Ascending aorta (tissue), 2 donors: ENCODE data around the gene XIST. TPM values are rescaled to one million over a fixed set of nuclear protein-coding genes. Genes with fewer than 3 reads are reported as not detected.
"Not testable (repeated sequence)": the region's sequence is repeated elsewhere in the genome, so short reads cannot be mapped to it uniquely, and the experiment has no call there.

ENCODE experiments used
- DNase-seq, 2 donors: peaks; one replicate each; pipeline ENCODE4 v3.0.0-alpha.2; 2019; ENCODE audit warnings: low spot score in 2 of 2
- H3K27ac ChIP-seq, 2 donors: fragments of 200-600 bp; sonication (generic); one replicate each; pipeline ENCODE4 v1.5.1; 2016 to 2017; ENCODE audit warnings: mild to moderate bottlenecking in 1 of 2
- H3K27me3 ChIP-seq: fragments of 200-600 bp; sonication (generic); one replicate; pipeline ENCODE4 v1.5.1; 2017
- H3K36me3 ChIP-seq, 2 donors: fragments of 200-600 bp; sonication (generic); one replicate each; pipeline ENCODE4 v1.5.1; 2016
- H3K4me1 ChIP-seq, 2 donors: fragments of 200-600 bp; sonication (generic); one replicate each; pipeline ENCODE4 v1.5.1; 2016 to 2017; ENCODE audit warnings: mild to moderate bottlenecking in 1 of 2
- H3K4me3 ChIP-seq, 2 donors: fragments of 200-600 bp; sonication (generic); one replicate each; pipeline ENCODE4 v1.5.1; 2016 to 2017; ENCODE audit warnings: mild to moderate bottlenecking in 1 of 2
- H3K9me3 ChIP-seq, 2 donors: fragments of 200-600 bp; sonication (generic); one replicate each; pipeline ENCODE4 v1.5.1; 2016
- CTCF ChIP-seq, 3 experiments: fragments of 200-600 bp in 2 of 3; fragments of 450-650 bp in 1 of 3; sonication (generic) in 2 of 3; IDR thresholded peaks; one replicate each; pipeline ENCODE4 v1.5.1; 2016 to 2019; ENCODE audit warnings: antibody characterized with exemption in 3 of 3, mild to moderate bottlenecking in 1 of 3, moderate library complexity in 1 of 3
- intact Hi-C: fragments of 100-400 bp; cut with DNase I; formaldehyde crosslinking; loops from one replicate; pipeline ENCODE4 v1.15.1; 2023
- total RNA-seq: library from RNA; depleted of rRNA; stranded (reverse); fragments of >200 nt; gene quantifications from one replicate; pipeline ENCODE4 v1.1.0, GENCODE V29; 2016

XIST gene
- 271 TPM for total RNA-seq

- peak within 1 kb of the TSS; percentile 48 to 64 for H3K4me3 ChIP-seq
- H3K4me1 ChIP-seq = no peaks in the 10 kb centered on the region
- peak within 1 kb of the TSS; percentile 75 to 84 for H3K27ac ChIP-seq
- no peaks in the 10 kb centered on the region for H3K9me3 ChIP-seq
- H3K36me3 ChIP-seq = no peaks in the 10 kb centered on the region
- peak; percentile 37 to 90 for DNase-seq
- no peaks in the 10 kb centered on the region for H3K27me3 ChIP-seq
- TF ChIP-seq CTCF (IDR thresholded peaks at IDR 0.05) = no peak
- intact Hi-C loops = loop anchor here (5.0 kb wide), 1 partner anchor 90 kb away; no protein-coding TSS in a partner anchor
Measured at GRCh38 chrX:73852467-73852866, at the start of gene XIST. XIST (minus strand) TSS chrX:73852714.

- DNase-seq, H3K27me3 ChIP-seq, H3K36me3 ChIP-seq, H3K9me3 ChIP-seq, intact Hi-C loops, H3K27ac ChIP-seq, H3K4me1 ChIP-seq, H3K4me3 ChIP-seq: not testable (repeated sequence)
Measured at GRCh38 chrX:73898315-73898714, 45.8 kb upstream of the XIST start.

GRCh38 chrX:73892515-73893090 lies 40.1 kb upstream of the XIST start:
- H3K27me3 ChIP-seq, H3K36me3 ChIP-seq, DNase-seq, H3K4me3 ChIP-seq, H3K4me1 ChIP-seq, H3K9me3 ChIP-seq, intact Hi-C loops, H3K27ac ChIP-seq: not testable (repeated sequence)

GRCh38 chrX:73882260-73882659 lies 29.7 kb upstream of the XIST start:
- H3K27me3 ChIP-seq, H3K4me3 ChIP-seq, H3K4me1 ChIP-seq, intact Hi-C loops, H3K27ac ChIP-seq, DNase-seq, H3K36me3 ChIP-seq: not testable (repeated sequence)
- peaks cover 19 to 23% of the 10 kb centered on the region in 2 donors for H3K9me3 ChIP-seq

- H3K27ac ChIP-seq = no peak overlapping the region
- intact Hi-C loops = no loop called here
- no peak for DNase-seq
- H3K27me3 ChIP-seq = no peaks in the 10 kb centered on the region
- H3K36me3 ChIP-seq = no peaks in the 10 kb centered on the region
- H3K4me3 ChIP-seq = no peak overlapping the region
- no peaks in the 10 kb centered on the region for H3K4me1 ChIP-seq
- TF ChIP-seq CTCF (IDR thresholded peaks at IDR 0.05) = no peak
- H3K9me3 ChIP-seq = peaks cover 19 to 30% of the 10 kb centered on the region in 2 donors
Measured at GRCh38 chrX:73877687-73878086, 25.2 kb upstream of the XIST start.

- H3K4me3 ChIP-seq = no peak overlapping the region
- H3K4me1 ChIP-seq = no peaks in the 10 kb centered on the region
- no peak for TF ChIP-seq CTCF (IDR thresholded peaks at IDR 0.05)
- no peaks in the 10 kb centered on the region for H3K36me3 ChIP-seq
- no peaks in the 10 kb centered on the region for H3K27me3 ChIP-seq
- intact Hi-C loops = no loop called here
- no peak overlapping the region for H3K27ac ChIP-seq
- peaks cover 19 to 30% of the 10 kb centered on the region in 2 donors for H3K9me3 ChIP-seq
- no peak for DNase-seq
Measured at GRCh38 chrX:73876911-73877310, 24.4 kb upstream of the XIST start.

GRCh38 chrX:73868916-73869315 lies 16.4 kb upstream of the XIST start:
- intact Hi-C loops = no loop called here
- no peaks in the 10 kb centered on the region for H3K27me3 ChIP-seq
- H3K9me3 ChIP-seq = peaks cover 0 to 7% of the 10 kb centered on the region in 2 donors
- TF ChIP-seq CTCF (IDR thresholded peaks at IDR 0.05) = no peak
- no peaks in the 10 kb centered on the region for H3K4me1 ChIP-seq
- no peak overlapping the region for H3K4me3 ChIP-seq
- no peak for DNase-seq
- no peaks in the 10 kb centered on the region for H3K36me3 ChIP-seq
- H3K27ac ChIP-seq = no peak overlapping the region
